Measurements from ENCODE around the gene RAP1A.

The RAP1A gene

GRCh38 chr1:111666828-111667227 lies 47.2 kb downstream of the RAP1A start:
- H3K27ac ChIP-seq (ENCODE audit: low read depth, low read length, poor library complexity, severe bottlenecking), result no peak overlapping the region
- no peak overlapping the region for H3K4me3 ChIP-seq (ENCODE audit: low read depth, low read length, poor library complexity, severe bottlenecking)
- H2AFZ ChIP-seq (ENCODE audit: low read length), result no peak overlapping the region
- H3K4me2 ChIP-seq (ENCODE audit: low read length), result no peak overlapping the region
- no peak overlapping the region for H3K9ac ChIP-seq (ENCODE audit: low read length)
- H3K79me2 ChIP-seq (ENCODE audit: insufficient read depth, low read length), result peaks cover 35% of the 10 kb centered on the region
- no peaks in the 10 kb centered on the region for H3K9me2 ChIP-seq (ENCODE audit: low read depth, low read length)
- H3F3A ChIP-seq (ENCODE audit: insufficient read depth, low read length), result no peaks in the 10 kb centered on the region
- H4K20me1 ChIP-seq (ENCODE audit: insufficient read depth, low read length), result no peaks in the 10 kb centered on the region
- H3K36me3 ChIP-seq (ENCODE audit: insufficient read depth, low read length), result no peaks in the 10 kb centered on the region
- no peaks in the 10 kb centered on the region for H3K9me3 ChIP-seq (ENCODE audit: low read length)
- H3K27me3 ChIP-seq (ENCODE audit: insufficient read depth, low read length), result no peaks in the 10 kb centered on the region
- H3K4me1 ChIP-seq (ENCODE audit: insufficient read depth, low read length, severe bottlenecking), result no peaks in the 10 kb centered on the region
- TF ChIP-seq EZH2 (IDR thresholded peaks at IDR 0.05; ENCODE audit: borderline replicate concordance, low read length), result no peak

- Histone ChIP-seq H3K79me2 (ENCODE audit: insufficient read depth, low read length) (peaks cover 47% of the 10 kb centered on the region), H3K9me2 (ENCODE audit: low read depth, low read length) (no peaks in the 10 kb centered on the region), H2AFZ (ENCODE audit: low read length) (no peak overlapping the region), H4K20me1 (ENCODE audit: insufficient read depth, low read length) (no peaks in the 10 kb centered on the region), H3K4me1 (ENCODE audit: insufficient read depth, low read length, severe bottlenecking) (no peaks in the 10 kb centered on the region), H3K27ac (ENCODE audit: low read depth, low read length, poor library complexity, severe bottlenecking) (no peak overlapping the region), H3K4me3 (ENCODE audit: low read depth, low read length, poor library complexity, severe bottlenecking) (no peak overlapping the region), H3K36me3 (ENCODE audit: insufficient read depth, low read length) (no peaks in the 10 kb centered on the region), H3K27me3 (ENCODE audit: insufficient read depth, low read length) (no peaks in the 10 kb centered on the region), H3F3A (ENCODE audit: insufficient read depth, low read length) (no peaks in the 10 kb centered on the region), H3K4me2 (ENCODE audit: low read length) (no peak overlapping the region), H3K9me3 (ENCODE audit: low read length) (0 out of 2 replicates have a peak, but pooled peaks cover 2% of the 10 kb centered on the region), H3K9ac (ENCODE audit: low read length) (no peak overlapping the region)
- TF ChIP-seq CTCF (IDR thresholded peaks at IDR 0.05; ENCODE audit: low read length) (no peak), EZH2 (IDR thresholded peaks at IDR 0.05; ENCODE audit: borderline replicate concordance, low read length) (no peak)
Observed at GRCh38 chr1:111669268-111669667, 49.7 kb downstream of the RAP1A start.

GRCh38 chr1:111671852-111672251 lies 52.3 kb downstream of the RAP1A start:
- Histone ChIP-seq H3K4me3 (ENCODE audit: low read depth, low read length, poor library complexity, severe bottlenecking) (no peak overlapping the region), H3K4me1 (ENCODE audit: insufficient read depth, low read length, severe bottlenecking) (no peaks in the 10 kb centered on the region), H4K20me1 (ENCODE audit: insufficient read depth, low read length) (no peaks in the 10 kb centered on the region), H3F3A (ENCODE audit: insufficient read depth, low read length) (no peaks in the 10 kb centered on the region), H3K36me3 (ENCODE audit: insufficient read depth, low read length) (peaks cover 11% of the 10 kb centered on the region), H3K79me2 (ENCODE audit: insufficient read depth, low read length) (peaks cover 40% of the 10 kb centered on the region), H3K27ac (ENCODE audit: low read depth, low read length, poor library complexity, severe bottlenecking) (no peak overlapping the region), H3K9ac (ENCODE audit: low read length) (no peak overlapping the region), H3K4me2 (ENCODE audit: low read length) (no peak overlapping the region), H3K27me3 (ENCODE audit: insufficient read depth, low read length) (no peaks in the 10 kb centered on the region), H3K9me2 (ENCODE audit: low read depth, low read length) (no peaks in the 10 kb centered on the region), H2AFZ (ENCODE audit: low read length) (no peak overlapping the region), H3K9me3 (ENCODE audit: low read length) (0 out of 2 replicates have a peak, but pooled peaks cover 5% of the 10 kb centered on the region)
- TF ChIP-seq EZH2 (IDR thresholded peaks at IDR 0.05; ENCODE audit: borderline replicate concordance, low read length) (no peak), CTCF (IDR thresholded peaks at IDR 0.05; ENCODE audit: low read length) (no peak)

GRCh38 chr1:111672331-111672730 lies 52.7 kb downstream of the RAP1A start:
- H3K9me2 ChIP-seq (ENCODE audit: low read depth, low read length), result no peaks in the 10 kb centered on the region
- peaks cover 8% of the 10 kb centered on the region for H3K9me3 ChIP-seq (ENCODE audit: low read length)
- H3K9ac ChIP-seq (ENCODE audit: low read length), result no peak overlapping the region
- no peak overlapping the region for H3K4me2 ChIP-seq (ENCODE audit: low read length)
- H4K20me1 ChIP-seq (ENCODE audit: insufficient read depth, low read length), result no peaks in the 10 kb centered on the region
- peaks cover 16% of the 10 kb centered on the region for H3K36me3 ChIP-seq (ENCODE audit: insufficient read depth, low read length)
- H3K79me2 ChIP-seq (ENCODE audit: insufficient read depth, low read length), result peaks cover 44% of the 10 kb centered on the region
- no peak overlapping the region for H3K4me3 ChIP-seq (ENCODE audit: low read depth, low read length, poor library complexity, severe bottlenecking)
- no peak overlapping the region for H2AFZ ChIP-seq (ENCODE audit: low read length)
- H3K27me3 ChIP-seq (ENCODE audit: insufficient read depth, low read length), result no peaks in the 10 kb centered on the region
- TF ChIP-seq CTCF (IDR thresholded peaks at IDR 0.05; ENCODE audit: low read length) (no peak), EZH2 (IDR thresholded peaks at IDR 0.05; ENCODE audit: borderline replicate concordance, low read length) (no peak)
- H3K27ac ChIP-seq (ENCODE audit: low read depth, low read length, poor library complexity, severe bottlenecking), result no peak overlapping the region
- H3K4me1 ChIP-seq (ENCODE audit: insufficient read depth, low read length, severe bottlenecking), result no peaks in the 10 kb centered on the region
- H3F3A ChIP-seq (ENCODE audit: insufficient read depth, low read length), result no peaks in the 10 kb centered on the region

Measured in OCI-LY1 (cell line).